Muscle of leg (tissue), 11 donors: Measurements from ENCODE around the gene MRPL39. TPM values are rescaled to one million over a fixed set of nuclear protein-coding genes. Genes with fewer than 3 reads are reported as not detected.

Experiments
- DNase-seq: peaks from one replicate; pipeline ENCODE4 v3.0.0; 2013
- H3K27ac ChIP-seq: one replicate; pipeline ENCODE4 v1.5.1; 2013; ENCODE audit warnings: mild to moderate bottlenecking, low read length, control low read depth
- H3K27me3 ChIP-seq: one replicate; pipeline ENCODE4 v1.6.1; 2013; ENCODE audit warnings: low read length; ENCODE audit not compliant: control insufficient read depth, insufficient read depth
- H3K36me3 ChIP-seq: one replicate; pipeline ENCODE4 v1.6.1; 2013; ENCODE audit warnings: low read length; ENCODE audit not compliant: control insufficient read depth, insufficient read depth
- H3K4me1 ChIP-seq: one replicate; pipeline ENCODE4 v1.6.1; 2013; ENCODE audit warnings: low read length; ENCODE audit not compliant: control insufficient read depth, insufficient read depth
- H3K4me3 ChIP-seq: one replicate; pipeline ENCODE4 v1.5.1; 2013; ENCODE audit warnings: low read length, control low read depth
- H3K9me3 ChIP-seq: replicated peaks from 2 replicates; pipeline ENCODE4 v1.6.1; 2013; ENCODE audit warnings: low read depth, low read length; ENCODE audit not compliant: control insufficient read depth
- WGBS: methylation state at CpG from one replicate; pipeline ENCODE4 v1.1.5; 2013; ENCODE audit warnings: missing lambda C conversion rate; ENCODE audit not compliant: insufficient coverage; 5-methylcytosine and 5-hydroxymethylcytosine counted together
- polyA plus RNA-seq, 8 donors: library from polyadenylated mRNA; unstranded; fragments of 120-200 nt; gene quantifications; one replicate each; pipeline versions ENCODE4 v1.2.1 to v1.2.3, GENCODE V29; 2013; ENCODE audit warnings: inconsistent platforms in 1 of 8, low replicate concordance in 1 of 8; ENCODE audit not compliant: insufficient read length in 8 of 8, insufficient read depth in 1 of 8
- total RNA-seq: library from RNA; stranded (reverse); fragments of 120-200 nt; gene quantifications from one replicate; pipeline ENCODE4 v1.2.4, GENCODE V29; 2013

MRPL39 gene
- total and polyA plus RNA-seq, 9 donors, result 26.7 to 37.5 (median 29.7) TPM

- Histone ChIP-seq H3K4me3 (no peak overlapping the region), H3K4me1 (no peaks in the 10 kb centered on the region), H3K27me3 (no peaks in the 10 kb centered on the region), H3K9me3 (peaks cover 5% of the 10 kb centered on the region), H3K36me3 (no peaks in the 10 kb centered on the region), H3K27ac (no peak overlapping the region)
- DNase-seq, result no peak
- WGBS, result 90% methylated on average over 4 of the region's 11 CpGs
These were observed 56.7 kb downstream of the MRPL39 start for GRCh38 chr21:25550352-25551120.

GRCh38 chr21:25541042-25541441, 66.2 kb downstream of the MRPL39 start:
- Histone ChIP-seq H3K36me3 (no peaks in the 10 kb centered on the region), H3K9me3 (peaks cover 12% of the 10 kb centered on the region), H3K27me3 (no peaks in the 10 kb centered on the region), H3K4me3 (no peak overlapping the region), H3K27ac (no peak overlapping the region), H3K4me1 (no peaks in the 10 kb centered on the region)
- DNase-seq, result no peak
- 83% methylated on average over 1 of the region's 2 CpGs for WGBS

- Histone ChIP-seq H3K9me3 (peaks cover 12% of the 10 kb centered on the region), H3K27ac (no peak overlapping the region), H3K36me3 (no peaks in the 10 kb centered on the region), H3K4me1 (no peaks in the 10 kb centered on the region), H3K27me3 (no peaks in the 10 kb centered on the region), H3K4me3 (no peak overlapping the region)
- no CpG with 5 or more reads among the region's 3 CpGs for WGBS
- DNase-seq, result no peak
These were observed 67.7 kb downstream of the MRPL39 start for GRCh38 chr21:25539606-25540005.

GRCh38 chr21:25537174-25537573, 70.1 kb downstream of the MRPL39 start:
- Histone ChIP-seq H3K27me3 (no peaks in the 10 kb centered on the region), H3K4me1 (no peaks in the 10 kb centered on the region), H3K27ac (no peak overlapping the region), H3K4me3 (no peak overlapping the region), H3K9me3 (peaks cover 12% of the 10 kb centered on the region), H3K36me3 (no peaks in the 10 kb centered on the region)
- DNase-seq, result no peak

GRCh38 chr21:25536752-25537151, 70.5 kb downstream of the MRPL39 start:
- no peak for DNase-seq
- Histone ChIP-seq H3K27ac (no peak overlapping the region), H3K4me1 (no peaks in the 10 kb centered on the region), H3K4me3 (no peak overlapping the region), H3K36me3 (no peaks in the 10 kb centered on the region), H3K27me3 (no peaks in the 10 kb centered on the region), H3K9me3 (peaks cover 12% of the 10 kb centered on the region)

GRCh38 chr21:25535849-25536248, 71.4 kb downstream of the MRPL39 start:
- H3K27ac ChIP-seq, result no peak overlapping the region
- 80% methylated on average over 1 of the region's 2 CpGs for WGBS
- H3K9me3 ChIP-seq, result peaks cover 12% of the 10 kb centered on the region
- DNase-seq, result no peak
- H3K36me3 ChIP-seq, result no peaks in the 10 kb centered on the region
- H3K27me3 ChIP-seq, result no peaks in the 10 kb centered on the region
- H3K4me3 ChIP-seq, result no peak overlapping the region
- no peaks in the 10 kb centered on the region for H3K4me1 ChIP-seq

Other genes starting within 250 kb of the MRPL39 start
- gene JAM2, start 31.8 kb upstream of the MRPL39 start, total RNA-seq, result 18.7 TPM
- gene JAM2, start 31.8 kb upstream of the MRPL39 start, polyA plus RNA-seq, result 10 to 100 TPM; 39.6 to 50.7 (median 42.3) TPM
- gene ATP5PF, start 127.4 kb upstream of the MRPL39 start, total RNA-seq, result 144 TPM
- 100 to 1,000 TPM; 242 to 301 (median 273) TPM for gene ATP5PF, start 127.4 kb upstream of the MRPL39 start, polyA plus RNA-seq
- 23.2 TPM for gene GABPA, start 127.5 kb upstream of the MRPL39 start, total RNA-seq
- gene GABPA, start 127.5 kb upstream of the MRPL39 start, polyA plus RNA-seq, result 10 to 100 TPM; 23.3 to 39.7 (median 30.3) TPM